GM12873 (cell line): ENCODE data around the gene FUT8.

Experiments
- TF ChIP-seq, protein P1 (sequence below): IDR thresholded peaks from 2 replicates; pipeline ENCODE4 v1.5.1; 2012; ENCODE audit warnings: low read depth, mild to moderate bottlenecking, moderate library complexity, low read length, control low read depth; ENCODE audit not compliant: insufficient read depth; ENCODE audit errors: missing control alignments

FUT8 gene

DNA sequence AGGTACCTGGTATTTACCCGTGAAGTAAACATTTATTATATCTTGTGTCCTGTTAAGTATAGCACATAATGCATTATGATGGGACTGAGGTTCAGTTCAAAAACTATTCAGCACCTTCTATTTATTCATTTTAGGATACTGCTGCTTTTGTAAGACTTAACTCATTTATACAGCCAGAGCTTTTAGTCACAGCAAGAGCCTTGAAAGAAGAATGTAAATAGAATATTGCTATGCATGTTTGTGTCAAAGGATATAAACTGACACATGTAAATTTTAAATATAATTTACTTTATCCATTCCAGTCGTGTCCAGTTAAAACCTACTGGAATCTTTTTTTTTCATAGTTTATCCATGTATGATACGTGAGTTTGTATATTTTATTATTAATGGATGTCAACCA is 168.8 kb downstream of the FUT8 start:
- TF ChIP-seq, protein P1, sequence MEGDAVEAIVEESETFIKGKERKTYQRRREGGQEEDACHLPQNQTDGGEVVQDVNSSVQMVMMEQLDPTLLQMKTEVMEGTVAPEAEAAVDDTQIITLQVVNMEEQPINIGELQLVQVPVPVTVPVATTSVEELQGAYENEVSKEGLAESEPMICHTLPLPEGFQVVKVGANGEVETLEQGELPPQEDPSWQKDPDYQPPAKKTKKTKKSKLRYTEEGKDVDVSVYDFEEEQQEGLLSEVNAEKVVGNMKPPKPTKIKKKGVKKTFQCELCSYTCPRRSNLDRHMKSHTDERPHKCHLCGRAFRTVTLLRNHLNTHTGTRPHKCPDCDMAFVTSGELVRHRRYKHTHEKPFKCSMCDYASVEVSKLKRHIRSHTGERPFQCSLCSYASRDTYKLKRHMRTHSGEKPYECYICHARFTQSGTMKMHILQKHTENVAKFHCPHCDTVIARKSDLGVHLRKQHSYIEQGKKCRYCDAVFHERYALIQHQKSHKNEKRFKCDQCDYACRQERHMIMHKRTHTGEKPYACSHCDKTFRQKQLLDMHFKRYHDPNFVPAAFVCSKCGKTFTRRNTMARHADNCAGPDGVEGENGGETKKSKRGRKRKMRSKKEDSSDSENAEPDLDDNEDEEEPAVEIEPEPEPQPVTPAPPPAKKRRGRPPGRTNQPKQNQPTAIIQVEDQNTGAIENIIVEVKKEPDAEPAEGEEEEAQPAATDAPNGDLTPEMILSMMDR = no peak

GRCh38 chr14:65581799-65582198 is 169.3 kb downstream of the FUT8 start:
- TF ChIP-seq, protein P1 = no peak

- TF ChIP-seq, protein P1 = no peak
These were observed 172.7 kb downstream of the FUT8 start for GRCh38 chr14:65585216-65585615.

DNA sequence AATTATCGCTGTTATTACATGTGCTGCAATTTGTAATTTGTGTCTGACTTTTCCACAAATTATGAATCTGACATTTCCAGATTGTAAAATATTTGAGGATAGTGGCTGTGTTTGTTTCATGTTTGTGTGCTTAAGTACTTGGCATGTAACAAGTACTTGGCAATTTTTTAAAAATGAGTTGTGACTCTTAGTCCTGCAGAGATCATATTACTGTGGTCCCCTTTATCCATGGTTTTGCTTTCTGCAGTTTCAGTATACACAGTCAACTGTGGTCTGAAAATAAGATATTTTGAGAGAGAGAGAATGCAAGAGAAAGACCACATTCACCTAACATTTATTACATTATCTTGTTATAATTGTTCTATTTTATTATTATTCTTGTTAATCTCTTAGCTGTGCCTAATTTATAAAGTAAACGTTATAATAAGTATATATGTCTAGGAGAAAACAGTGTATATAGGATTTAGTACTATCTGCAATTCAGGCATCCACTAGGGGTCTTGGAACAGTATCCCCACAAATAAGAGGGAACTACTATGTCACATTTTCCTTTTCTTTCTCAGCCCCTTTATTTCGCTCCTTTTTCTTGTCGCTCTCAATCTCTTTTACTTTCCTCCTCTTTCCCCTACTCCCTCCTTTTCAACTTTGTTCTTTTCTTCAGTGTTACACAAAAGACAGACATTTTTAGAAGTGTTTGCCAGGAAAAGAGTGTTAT is 176.1 kb downstream of the FUT8 start:
- TF ChIP-seq, protein P1 = no peak

- TF ChIP-seq, protein P1 = no peak
These were observed 181.8 kb downstream of the FUT8 start for GRCh38 chr14:65594153-65594881.

GRCh38 chr14:65594882-65595237 is 182.3 kb downstream of the FUT8 start:
- TF ChIP-seq, protein P1 = no peak

DNA sequence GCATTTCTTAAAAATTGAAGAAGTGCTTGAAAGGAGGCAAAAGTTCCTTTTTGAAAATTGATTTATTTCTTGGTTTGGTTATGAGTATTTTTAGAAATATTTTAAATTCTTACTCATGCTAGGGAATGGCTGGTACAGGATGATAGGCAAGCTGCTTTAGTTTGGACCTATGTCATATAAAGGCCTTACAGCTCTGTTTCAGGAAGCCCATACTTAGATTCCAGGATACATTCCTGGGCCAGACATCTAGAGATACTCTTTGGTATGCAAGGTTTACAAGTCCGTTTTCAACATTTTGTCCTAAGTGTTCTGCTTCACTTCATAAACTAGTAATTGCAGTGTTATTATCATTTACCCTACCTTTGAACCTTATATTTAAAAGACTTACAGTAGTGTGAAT is 186.8 kb downstream of the FUT8 start:
- TF ChIP-seq, protein P1 = no peak
